OCI-LY3 (cell line): Measurements from ENCODE around the gene FADS1.

Experiments
- EZH2phosphoT487 ChIP-seq: fragments of 200-600 bp; shearing (Covaris generic); IDR thresholded peaks from 2 replicates; pipeline ENCODE4 v1.6.1; 2018; ENCODE audit warnings: antibody characterized with exemption, mixed run types, low read depth
- TF ChIP-seq, protein P1 (sequence below): fragments of 200-600, 300-600 bp; sonication (generic); IDR thresholded peaks from 2 replicates; pipeline ENCODE4 v1.5.1; 2014; ENCODE audit warnings: antibody characterized with exemption, low read length, low read depth

DNA sequence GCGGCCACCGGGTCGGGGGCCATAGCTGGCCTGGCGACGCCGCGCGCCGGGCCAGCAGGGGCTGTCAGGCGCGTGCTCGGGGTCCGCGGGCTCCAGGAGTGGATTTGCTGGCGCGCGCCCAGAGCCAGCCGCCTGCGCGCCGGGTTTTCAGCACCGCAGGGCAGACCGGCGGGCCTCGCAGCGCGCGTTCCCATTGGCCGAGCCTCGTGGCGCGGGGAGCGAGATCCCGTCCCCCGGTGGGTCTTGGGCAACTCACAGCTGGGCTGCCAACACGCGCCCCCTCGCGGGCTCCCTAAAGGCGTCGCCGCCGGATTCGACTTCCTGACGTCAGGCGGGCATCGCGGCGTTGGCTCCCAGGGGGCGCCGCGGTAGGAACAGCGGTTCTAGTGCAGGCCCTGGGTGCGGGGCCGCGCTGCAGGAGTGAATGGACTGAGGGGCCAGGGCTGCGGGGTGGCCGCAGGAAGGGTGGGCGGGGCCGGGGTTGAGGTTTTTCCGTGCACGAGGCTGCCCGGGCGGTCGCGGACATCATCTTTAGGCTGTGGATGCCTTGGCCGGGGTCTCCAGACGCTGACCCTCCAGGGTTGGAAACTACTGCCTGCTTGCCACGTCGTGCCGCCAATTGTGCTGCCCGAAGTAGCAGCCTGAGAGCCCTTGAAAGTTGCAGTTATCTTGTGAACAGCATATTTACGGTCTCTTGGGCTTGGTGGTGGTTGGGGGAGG is at the start of gene FADS1:
- TF ChIP-seq, protein P1, sequence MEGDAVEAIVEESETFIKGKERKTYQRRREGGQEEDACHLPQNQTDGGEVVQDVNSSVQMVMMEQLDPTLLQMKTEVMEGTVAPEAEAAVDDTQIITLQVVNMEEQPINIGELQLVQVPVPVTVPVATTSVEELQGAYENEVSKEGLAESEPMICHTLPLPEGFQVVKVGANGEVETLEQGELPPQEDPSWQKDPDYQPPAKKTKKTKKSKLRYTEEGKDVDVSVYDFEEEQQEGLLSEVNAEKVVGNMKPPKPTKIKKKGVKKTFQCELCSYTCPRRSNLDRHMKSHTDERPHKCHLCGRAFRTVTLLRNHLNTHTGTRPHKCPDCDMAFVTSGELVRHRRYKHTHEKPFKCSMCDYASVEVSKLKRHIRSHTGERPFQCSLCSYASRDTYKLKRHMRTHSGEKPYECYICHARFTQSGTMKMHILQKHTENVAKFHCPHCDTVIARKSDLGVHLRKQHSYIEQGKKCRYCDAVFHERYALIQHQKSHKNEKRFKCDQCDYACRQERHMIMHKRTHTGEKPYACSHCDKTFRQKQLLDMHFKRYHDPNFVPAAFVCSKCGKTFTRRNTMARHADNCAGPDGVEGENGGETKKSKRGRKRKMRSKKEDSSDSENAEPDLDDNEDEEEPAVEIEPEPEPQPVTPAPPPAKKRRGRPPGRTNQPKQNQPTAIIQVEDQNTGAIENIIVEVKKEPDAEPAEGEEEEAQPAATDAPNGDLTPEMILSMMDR, result peak; percentile 72
- no peak for TF ChIP-seq EZH2phosphoT487
